Liver (tissue), 3 donors: Measurements from ENCODE around the gene JUNB.

ENCODE experiments used
- ATF3 ChIP-seq: IDR thresholded peaks from 2 replicates; pipeline ENCODE4 v1.6.1; 2016; ENCODE audit warnings: antibody characterized with exemption
- CTCF ChIP-seq: fragments of 150-350 bp; IDR thresholded peaks from 2 replicates; pipeline ENCODE4 v1.5.1; 2017; ENCODE audit warnings: improper control_type of control experiment, low read depth, low read length; ENCODE audit not compliant: missing input control
- FOXA1 ChIP-seq: IDR thresholded peaks from 2 replicates; pipeline ENCODE4 v1.6.1; 2016; ENCODE audit warnings: antibody characterized with exemption
- FOXA2 ChIP-seq: IDR thresholded peaks from 2 replicates; pipeline ENCODE4 v1.6.1; 2016; ENCODE audit warnings: antibody characterized with exemption
- GABPA ChIP-seq, 2 donors: IDR thresholded peaks in 1 of 2; conservative IDR thresholded peaks in 1 of 2; 2 replicates each; pipeline ENCODE4 v1.6.1; 2016; ENCODE audit warnings: antibody characterized with exemption in 2 of 2, mild to moderate bottlenecking in 1 of 2, moderate library complexity in 1 of 2
- HNF4A ChIP-seq, 2 donors: conservative IDR thresholded peaks; 2 replicates each; pipeline ENCODE4 v1.6.1; 2016; ENCODE audit warnings: antibody characterized with exemption in 2 of 2, mild to moderate bottlenecking in 2 of 2
- HNF4G ChIP-seq: IDR thresholded peaks from 2 replicates; pipeline ENCODE4 v1.6.1; 2016; ENCODE audit warnings: antibody characterized with exemption
- JUND ChIP-seq, 2 donors: IDR thresholded peaks; 2 replicates each; pipeline ENCODE4 v1.6.1; 2016; ENCODE audit warnings: antibody characterized with exemption in 2 of 2
- MAX ChIP-seq: IDR thresholded peaks from 2 replicates; pipeline ENCODE4 v1.6.1; 2016; ENCODE audit warnings: antibody characterized with exemption
- RAD21 ChIP-seq, 2 donors: IDR thresholded peaks; 2 replicates each; pipeline ENCODE4 v1.6.1; 2016; ENCODE audit warnings: antibody characterized with exemption in 2 of 2, mild to moderate bottlenecking in 2 of 2
- REST ChIP-seq: IDR thresholded peaks from 2 replicates; pipeline ENCODE4 v1.6.1; 2016; ENCODE audit warnings: antibody characterized with exemption, mild to moderate bottlenecking
- SP1 ChIP-seq: IDR thresholded peaks from 2 replicates; pipeline ENCODE4 v1.6.1; 2018; ENCODE audit warnings: antibody characterized with exemption, mild to moderate bottlenecking
- donor health status: healthy.
- donor health status: healthy.

GRCh38 chr19:12759686-12760085 is 31.6 kb upstream of the JUNB start:
- TF ChIP-seq CTCF (no peak), GABPA (IDR thresholded peaks at IDR 0.05 in 1 of 2, conservative IDR thresholded peaks at IDR 0.05 in 1 of 2) (no peak), ATF3 (no peak), JUND (IDR thresholded peaks at IDR 0.05) (no peak), REST (no peak), FOXA1 (no peak), MAX (no peak), FOXA2 (no peak), RAD21 (IDR thresholded peaks at IDR 0.05) (no peak), HNF4A (conservative IDR thresholded peaks at IDR 0.05) (no peak), SP1 (no peak), HNF4G (no peak)
